Panc1 (cell line): ENCODE measurements around the gene PRRT1. TPM values are rescaled to one million over a fixed set of nuclear protein-coding genes. Genes with fewer than 3 reads are reported as not detected.
A peak's percentile ranks its signal among the peaks of the same experiment; 100 is the strongest.

Source experiments
- ATAC-seq: fragments of 200-7000 bp; cut with Tn5 transposase; 2 replicates; pipeline ENCODE4 v1.9.1; 2020; ENCODE audit warnings: mild to moderate bottlenecking, moderate library complexity
- BruUV-seq: library from RNA; stranded (reverse); fragments of 400-500 nt; replicated peaks from 2 replicates; lab custom pipeline; 2021; lab: Mats Ljungman, UMichigan
- CTCF ChIA-PET: fragments of 300-600 bp; sonication (Branson Sonifier 250); formaldehyde crosslinking; loops from one replicate; lab custom pipeline; 2022; ENCODE audit warnings: antibody characterized with exemption; lab: Charles Lee
- POLR2A ChIA-PET: fragments of 300-600 bp; sonication (Branson Sonifier 250); formaldehyde crosslinking; loops from one replicate; lab custom pipeline; 2022; ENCODE audit warnings: antibody characterized with exemption; lab: Charles Lee
- DNase-seq: peaks from one replicate; pipeline ENCODE4 v3.0.0-alpha.2; 2010; ENCODE audit warnings: low read depth, low spot score
- H3K27ac ChIP-seq: 2 replicates; pipeline ENCODE4 v1.5.1; 2011; ENCODE audit warnings: mild to moderate bottlenecking, low read length, inconsistent platforms
- H3K27me3 ChIP-seq: fragments of 200-500 bp; sonication (Bioruptor generic); 2 replicates; pipeline ENCODE4 v1.6.0; 2014; ENCODE audit warnings: low read length, inconsistent platforms; ENCODE audit not compliant: control insufficient read depth, insufficient read depth
- H3K36me3 ChIP-seq: fragments of 200-500 bp; sonication (Bioruptor generic); 2 replicates; pipeline ENCODE4 v1.5.1; 2014; ENCODE audit warnings: inconsistent platforms, mild to moderate bottlenecking, low read length, moderate library complexity; ENCODE audit not compliant: control insufficient read depth, insufficient read depth
- H3K4me1 ChIP-seq: 2 replicates; pipeline ENCODE4 v1.5.1; 2011; ENCODE audit warnings: inconsistent platforms, mild to moderate bottlenecking, low read length, moderate library complexity; ENCODE audit not compliant: control insufficient read depth, insufficient read depth
- H3K4me3 ChIP-seq, 2 experiments: 2 replicates each; pipeline ENCODE4 v1.5.1; 2011 to 2012; ENCODE audit warnings: low read depth in 2 of 2, low read length in 2 of 2, mild to moderate bottlenecking in 2 of 2, inconsistent platforms in 1 of 2, moderate library complexity in 1 of 2
- H3K9me3 ChIP-seq: fragments of 200-500 bp; sonication (Bioruptor generic); 2 replicates; pipeline ENCODE4 v1.5.1; 2014; ENCODE audit warnings: low read depth, mild to moderate bottlenecking, inconsistent platforms, low read length, moderate library complexity; ENCODE audit not compliant: control insufficient read depth, insufficient read depth
- POLR2AphosphoS5 ChIP-seq: IDR thresholded peaks from 2 replicates; pipeline ENCODE4 v1.6.1; 2012; ENCODE audit warnings: mild to moderate bottlenecking, low read depth, low read length, moderate library complexity
- REST ChIP-seq, 2 experiments: IDR thresholded peaks; 2 replicates each; pipeline ENCODE4 v1.6.1; 2011 to 2012; ENCODE audit warnings: low read depth in 2 of 2, control low read depth in 1 of 2, low read length in 1 of 2, mild to moderate bottlenecking in 1 of 2, moderate library complexity in 1 of 2; ENCODE audit not compliant: insufficient read depth in 1 of 2
- SIN3A ChIP-seq: IDR thresholded peaks from 2 replicates; pipeline ENCODE4 v1.6.1; 2012; ENCODE audit warnings: low read depth, mild to moderate bottlenecking, low read length, moderate library complexity, borderline replicate concordance; ENCODE audit not compliant: insufficient read depth
- TCF7L2 ChIP-seq: IDR thresholded peaks from 2 replicates; pipeline ENCODE4 v1.6.1; 2011; ENCODE audit warnings: mild to moderate bottlenecking, low read depth, low read length, inconsistent platforms
- in situ Hi-C: cut with HindIII; loops from 2 replicates; pipeline ENCODE4 v1.10.0; 2016; ENCODE audit warnings: low sequenced_read_pairs, low pct_unique_long_range_greater_than_20kb
- intact Hi-C: fragments of 100-400 bp; cut with micrococcal nuclease; formaldehyde crosslinking; loops from one replicate; pipeline ENCODE4 v1.10.0; 2022; ENCODE audit not compliant: unreplicated experiment
- total RNA-seq: library from RNA; stranded (reverse); gene quantifications from one replicate; pipeline ENCODE4 v1.2.1, GENCODE V29; 2021; ENCODE audit not compliant: unreplicated experiment
- TF ChIP-seq, protein P1 (sequence below): fragments of 450-650 bp; IDR thresholded peaks from 2 replicates; pipeline ENCODE4 v1.5.1; 2017; ENCODE audit warnings: mild to moderate bottlenecking

PRRT1 gene
- total RNA-seq, 1 experiment from 2014 or later: 1.3 TPM

GRCh38 chr6:32168350-32168749, 16.6 kb upstream of the PRRT1 start:
- in situ Hi-C loops (no loop called here), intact Hi-C loops (no loop called here)
- ChIA-PET POLR2A (no interaction called here), CTCF (no interaction called here)
- H3K27ac ChIP-seq: no peak overlapping the region
- 0 out of 2 replicates have a peak, but pooled peaks cover 2% of the 10 kb centered on the region for H3K36me3 ChIP-seq
- TF ChIP-seq TCF7L2: no peak
- H3K27me3 ChIP-seq: no peaks in the 10 kb centered on the region
- peaks cover 6% of the 10 kb centered on the region; the same call in 1 of the 2 replicates for H3K4me1 ChIP-seq
- BruUV-seq: TSS peak; percentile 70
- ATAC-seq (no peak), DNase-seq (no peak)
- H3K9me3 ChIP-seq: no peaks in the 10 kb centered on the region
- H3K4me3 ChIP-seq: no peak overlapping the region

- POLR2A ChIA-PET: no interaction called here
- H3K36me3 ChIP-seq: 0 out of 2 replicates have a peak, but pooled peaks cover 2% of the 10 kb centered on the region
- BruUV-seq: no TSS peak
Observed at GRCh38 chr6:32167761-32168262, 16.1 kb upstream of the PRRT1 start.

More at GRCh38 chr6:32167761-32168262, 16.1 kb upstream of the PRRT1 start:
- no peaks in the 10 kb centered on the region for H3K9me3 ChIP-seq
- H3K4me3 ChIP-seq: no peak overlapping the region
- TF ChIP-seq, protein P1, sequence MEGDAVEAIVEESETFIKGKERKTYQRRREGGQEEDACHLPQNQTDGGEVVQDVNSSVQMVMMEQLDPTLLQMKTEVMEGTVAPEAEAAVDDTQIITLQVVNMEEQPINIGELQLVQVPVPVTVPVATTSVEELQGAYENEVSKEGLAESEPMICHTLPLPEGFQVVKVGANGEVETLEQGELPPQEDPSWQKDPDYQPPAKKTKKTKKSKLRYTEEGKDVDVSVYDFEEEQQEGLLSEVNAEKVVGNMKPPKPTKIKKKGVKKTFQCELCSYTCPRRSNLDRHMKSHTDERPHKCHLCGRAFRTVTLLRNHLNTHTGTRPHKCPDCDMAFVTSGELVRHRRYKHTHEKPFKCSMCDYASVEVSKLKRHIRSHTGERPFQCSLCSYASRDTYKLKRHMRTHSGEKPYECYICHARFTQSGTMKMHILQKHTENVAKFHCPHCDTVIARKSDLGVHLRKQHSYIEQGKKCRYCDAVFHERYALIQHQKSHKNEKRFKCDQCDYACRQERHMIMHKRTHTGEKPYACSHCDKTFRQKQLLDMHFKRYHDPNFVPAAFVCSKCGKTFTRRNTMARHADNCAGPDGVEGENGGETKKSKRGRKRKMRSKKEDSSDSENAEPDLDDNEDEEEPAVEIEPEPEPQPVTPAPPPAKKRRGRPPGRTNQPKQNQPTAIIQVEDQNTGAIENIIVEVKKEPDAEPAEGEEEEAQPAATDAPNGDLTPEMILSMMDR: no peak
- TF ChIP-seq SIN3A: no peak
- TF ChIP-seq TCF7L2: no peak
- TF ChIP-seq POLR2AphosphoS5: no peak
- TF ChIP-seq REST (IDR thresholded peaks at IDR 0.05; ENCODE audit: insufficient read depth in 1 of 2, low read depth in 2 of 2, low read length in 1 of 2): no peak
- ATAC-seq: no peak
- H3K4me1 ChIP-seq: peaks cover under 1% of the 10 kb centered on the region; the same call in 1 of the 2 replicates
- no peak for DNase-seq
- H3K27me3 ChIP-seq: no peaks in the 10 kb centered on the region
- intact Hi-C loops: no loop called here
- CTCF ChIA-PET: no interaction called here
- in situ Hi-C loops: no loop called here
- no peak overlapping the region for H3K27ac ChIP-seq
